HG03575 (cell line): Measurements from ENCODE around the gene GOLIM4.
A peak's percentile ranks its signal among the peaks of the same experiment; 100 is the strongest.

Source experiments
- ATAC-seq: cut with Tn5 transposase; IDR thresholded peaks from one replicate; pipeline ENCODE4 v1.9.1; 2021; ENCODE audit not compliant: unreplicated experiment, insufficient number of reproducible peaks, low FRiP score; ENCODE audit errors: extremely low read depth

GOLIM4 gene

DNA sequence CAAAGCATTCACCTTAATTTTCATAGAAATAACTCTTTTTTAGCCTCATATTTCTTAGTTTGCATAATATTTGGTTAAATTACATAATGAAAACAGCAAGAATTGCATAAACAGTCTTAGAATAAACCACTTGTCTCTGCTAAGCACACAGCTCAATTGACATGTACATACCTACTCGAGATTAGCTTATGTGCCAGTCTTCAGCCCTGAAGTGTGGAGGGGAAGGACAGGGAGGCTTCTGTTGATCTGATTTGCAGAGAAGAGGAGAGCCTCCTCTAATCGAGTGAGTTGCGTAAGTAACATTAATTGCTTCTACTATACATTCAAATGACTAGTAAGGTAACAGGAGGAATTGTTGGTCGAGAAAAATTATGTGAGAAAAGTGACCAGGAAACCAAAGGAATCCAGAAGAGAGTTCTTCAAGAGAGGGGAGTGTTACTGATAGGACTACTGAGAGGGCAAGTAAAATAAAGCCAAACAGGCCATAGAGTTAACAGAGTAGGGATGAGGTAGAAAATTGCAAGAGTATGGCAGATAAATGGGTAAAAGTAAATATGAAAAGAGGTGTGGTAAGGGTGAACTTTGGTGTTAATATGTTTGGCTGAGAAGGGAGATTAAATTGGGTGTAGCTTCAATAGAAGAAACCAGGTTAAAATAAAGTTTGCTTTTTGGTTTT, 7.1 kb upstream of the GOLIM4 start:
- ATAC-seq: no peak

DNA sequence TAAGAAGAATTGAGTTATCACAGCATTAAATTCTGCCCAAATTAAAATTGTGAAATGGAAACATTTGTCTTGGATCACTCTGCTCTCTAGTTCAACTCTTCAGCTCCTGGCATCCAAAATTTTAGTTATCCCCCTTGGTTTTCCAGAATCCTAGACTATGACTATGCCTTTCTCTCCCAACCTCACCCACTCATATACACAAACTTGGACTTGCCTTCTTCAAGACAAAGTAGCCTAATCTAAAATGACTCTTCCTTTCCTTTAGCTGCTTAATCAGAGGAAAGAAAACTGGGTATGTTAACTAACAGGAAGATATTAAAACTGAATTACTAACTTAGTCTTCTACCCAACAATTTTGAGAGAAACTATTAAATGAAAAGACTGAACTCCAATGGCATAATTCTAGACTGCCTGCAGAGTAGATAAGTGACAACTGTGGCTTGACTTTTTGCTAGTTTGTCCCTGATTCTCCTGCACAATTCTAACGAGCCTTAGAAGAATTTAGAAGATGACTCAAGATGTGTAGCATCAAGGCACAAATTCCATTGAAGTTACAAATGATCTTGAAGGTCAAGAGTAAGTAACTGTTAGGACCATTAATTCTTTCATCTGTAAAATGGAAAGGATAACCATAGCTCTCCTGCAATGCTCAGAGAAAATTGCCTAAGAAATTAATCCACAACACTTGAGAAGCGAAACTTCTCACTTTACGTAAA, 5.2 kb upstream of the GOLIM4 start:
- ATAC-seq: no peak

- no peak for ATAC-seq
Observed at GRCh38 chr3:168097381-168097780, 1.7 kb upstream of the GOLIM4 start.

DNA sequence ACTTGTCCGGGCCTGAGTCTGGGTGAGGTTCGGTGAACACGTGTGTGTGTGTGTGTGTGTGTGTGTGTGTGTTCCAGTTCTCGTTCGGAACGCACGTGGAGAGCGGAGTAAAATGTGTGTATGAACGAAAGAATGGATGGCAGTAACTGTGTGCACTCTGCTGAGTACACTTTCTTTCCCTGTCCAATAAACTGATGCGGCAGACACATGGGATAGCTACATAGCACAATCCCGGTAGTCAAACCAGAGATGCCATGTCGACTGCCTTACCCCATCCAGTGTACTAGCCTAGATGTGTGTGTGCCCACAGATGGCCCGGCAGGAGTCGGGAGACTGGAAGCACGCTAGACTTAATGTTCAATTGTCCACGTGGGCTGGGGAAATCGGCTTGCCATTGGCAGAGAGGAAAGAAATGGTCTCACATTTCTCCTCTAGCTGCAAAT, 507 bp upstream of the GOLIM4 start:
- ATAC-seq: peak; percentile 8

DNA sequence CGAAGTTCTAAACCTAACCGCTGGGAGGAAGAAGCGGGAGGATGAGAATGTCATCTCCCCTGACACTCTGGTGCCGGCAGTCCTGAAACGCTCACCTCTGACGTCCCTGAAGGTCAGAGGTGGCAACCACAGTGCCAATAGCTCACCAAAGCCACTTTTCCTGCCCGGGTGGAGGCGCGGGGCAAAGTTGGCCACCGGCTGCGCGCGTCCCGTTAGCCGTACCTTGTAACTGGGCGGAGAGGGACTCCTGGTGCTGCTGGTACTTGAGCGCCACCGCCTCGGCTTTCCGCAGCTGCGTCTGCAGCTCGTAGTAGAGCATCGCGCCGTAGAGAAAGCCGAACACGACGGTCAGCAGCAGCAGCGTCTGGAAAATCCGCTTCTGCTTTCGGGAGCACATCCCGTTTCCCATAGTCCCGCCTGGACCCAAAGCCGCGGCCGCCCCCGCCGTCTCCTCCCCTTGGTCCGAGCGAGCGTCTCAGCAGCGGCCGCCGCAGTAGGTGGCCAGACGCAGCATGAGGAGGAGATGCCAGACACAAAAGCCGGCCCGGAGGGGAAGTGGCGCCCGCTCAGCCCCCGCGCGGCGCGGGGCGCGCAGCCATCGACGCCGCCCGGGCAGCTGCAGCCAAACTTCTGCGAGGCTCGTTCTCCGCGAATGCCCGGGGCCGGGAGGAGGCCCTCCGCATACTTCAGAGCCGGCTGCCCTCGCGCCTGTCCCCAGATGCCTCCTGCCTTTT, 680 bp downstream of the GOLIM4 start:
- ATAC-seq: peak; percentile 6

GRCh38 chr3:168094580-168094876, 1.2 kb downstream of the GOLIM4 start:
- ATAC-seq: peak; percentile 27

DNA sequence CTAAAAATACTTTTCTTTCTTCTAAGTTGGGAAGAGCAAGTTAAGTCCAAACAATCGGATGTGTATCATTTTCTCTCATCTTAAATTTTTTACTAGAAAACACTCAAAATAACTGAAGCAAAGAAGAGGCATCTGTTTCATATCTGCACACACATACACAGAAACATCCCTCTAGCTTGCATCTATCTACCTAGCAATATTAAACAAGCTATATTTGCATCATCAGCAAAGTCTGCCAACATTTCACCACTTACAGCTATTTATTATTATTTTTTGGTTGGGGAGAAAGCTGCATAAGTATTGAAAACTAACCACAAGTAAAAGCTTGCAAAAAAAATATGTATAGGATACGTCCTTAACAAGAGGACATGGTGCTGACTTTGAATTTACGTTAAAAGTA, 1.9 kb downstream of the GOLIM4 start:
- no peak for ATAC-seq

GRCh38 chr3:168093229-168093628, 2.5 kb downstream of the GOLIM4 start:
- no peak for ATAC-seq

DNA sequence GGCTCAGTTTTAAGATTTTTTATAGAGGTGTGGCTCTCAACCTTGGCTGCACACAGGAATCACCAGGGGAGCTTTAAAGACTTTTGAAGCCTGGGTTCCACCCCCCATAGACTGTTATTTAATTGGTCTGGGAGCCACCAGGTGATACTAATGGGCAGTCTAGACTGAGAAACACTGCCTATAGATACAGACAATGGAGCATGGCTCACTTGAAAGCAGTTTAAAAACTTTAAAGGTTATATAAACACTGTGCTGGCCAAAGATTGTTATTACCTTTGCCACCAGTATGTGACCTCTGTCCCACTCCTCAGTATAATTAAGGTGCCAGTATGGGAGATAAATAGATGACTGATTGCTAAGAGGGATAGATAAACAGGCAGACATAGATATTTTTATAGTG, 3.8 kb downstream of the GOLIM4 start:
- no peak for ATAC-seq

DNA sequence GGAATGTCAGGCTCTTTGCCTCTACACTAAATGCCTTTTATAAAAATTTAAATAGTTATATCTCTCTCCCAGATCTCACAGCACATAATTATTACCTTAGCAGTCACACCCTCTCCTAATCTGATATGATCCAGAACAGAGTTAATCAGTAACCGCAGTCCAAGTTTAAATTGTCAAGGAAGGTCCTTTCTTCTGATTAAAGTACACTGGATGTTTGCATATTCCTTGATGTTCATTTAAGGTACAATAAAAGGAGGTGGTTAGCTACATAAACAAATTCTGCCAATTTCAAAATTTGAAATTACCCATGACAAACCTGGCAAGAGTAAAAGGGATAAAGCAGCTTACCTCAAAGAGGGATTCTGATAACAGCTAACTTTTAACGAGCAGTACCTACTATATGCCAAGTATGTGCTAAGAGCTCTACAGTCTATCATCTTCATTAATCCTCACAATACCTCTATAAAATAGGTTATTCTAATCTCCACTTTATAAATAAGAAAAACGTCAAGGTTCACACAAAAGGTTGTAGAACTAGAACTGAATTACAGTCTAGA, 4.3 kb downstream of the GOLIM4 start:
- no peak for ATAC-seq

DNA sequence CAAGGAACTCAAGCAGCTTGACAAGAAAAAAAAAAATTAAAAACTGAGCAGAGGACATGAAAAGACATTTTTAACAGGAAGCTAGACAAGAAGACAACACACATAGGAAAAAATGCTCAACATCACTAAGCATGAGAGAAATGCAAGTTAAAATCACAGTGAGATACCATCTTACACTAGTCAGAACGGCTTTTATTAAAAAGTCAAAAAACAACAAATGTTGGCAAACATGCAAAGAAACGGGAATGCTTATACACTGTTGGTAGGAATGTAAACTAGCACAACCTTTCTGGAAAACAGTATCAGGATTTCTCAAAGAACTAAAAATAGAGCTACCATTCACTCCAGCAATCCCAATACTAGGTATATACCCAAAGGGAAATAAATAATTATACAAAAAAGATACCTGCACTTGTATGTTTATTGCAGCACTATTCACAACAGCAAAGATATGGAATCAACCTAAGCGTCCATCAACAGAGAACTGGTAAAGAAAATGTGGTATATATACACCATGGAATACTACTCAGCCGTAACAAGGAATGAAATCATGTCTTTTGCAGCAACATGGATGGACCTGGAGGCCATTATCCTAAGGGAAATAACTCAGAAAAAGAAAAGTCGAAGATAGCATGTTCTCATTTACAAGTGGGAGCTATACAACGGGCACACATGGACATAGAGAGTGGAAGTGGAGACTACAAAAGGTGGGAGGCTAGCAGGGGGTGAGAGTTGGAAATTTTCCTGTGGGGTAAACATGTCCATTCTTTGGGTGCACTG, 5.2 kb downstream of the GOLIM4 start:
- no peak for ATAC-seq

GRCh38 chr3:168089179-168089771, 6.4 kb downstream of the GOLIM4 start:
- ATAC-seq: no peak

DNA sequence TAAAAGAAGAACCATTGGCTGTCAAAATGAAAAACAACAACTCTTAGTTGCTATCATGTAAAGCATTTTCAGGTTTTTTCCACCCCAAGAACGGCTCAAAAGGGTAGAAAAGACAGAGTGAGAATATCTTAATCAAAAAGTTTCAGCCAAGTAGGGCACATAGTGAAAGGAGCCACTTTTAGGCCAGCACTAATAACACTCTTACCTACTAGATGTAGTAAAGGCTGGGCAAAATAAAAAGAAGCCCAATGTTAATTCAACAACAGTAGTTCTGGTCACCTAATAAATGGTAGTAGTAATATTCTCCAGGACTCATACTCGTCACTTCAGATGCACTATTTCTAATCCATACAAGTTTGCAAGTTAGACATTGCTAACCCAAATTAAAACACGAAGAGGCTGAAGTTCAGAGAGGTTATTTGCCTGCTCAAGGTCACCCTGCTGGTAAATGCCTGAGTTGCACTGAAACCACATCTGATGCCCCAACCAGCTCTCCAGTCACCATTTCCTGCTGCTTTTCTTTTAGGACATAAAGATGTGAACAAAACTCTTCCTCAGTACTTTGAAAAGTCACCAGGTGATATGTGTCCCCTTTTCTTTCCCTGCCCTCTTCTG, 7.5 kb downstream of the GOLIM4 start:
- peak; percentile 53 for ATAC-seq

- no peak for ATAC-seq
Observed at GRCh38 chr3:168087539-168087938, 8.2 kb downstream of the GOLIM4 start.

GRCh38 chr3:168086541-168087260, 9.0 kb downstream of the GOLIM4 start:
- no peak for ATAC-seq

DNA sequence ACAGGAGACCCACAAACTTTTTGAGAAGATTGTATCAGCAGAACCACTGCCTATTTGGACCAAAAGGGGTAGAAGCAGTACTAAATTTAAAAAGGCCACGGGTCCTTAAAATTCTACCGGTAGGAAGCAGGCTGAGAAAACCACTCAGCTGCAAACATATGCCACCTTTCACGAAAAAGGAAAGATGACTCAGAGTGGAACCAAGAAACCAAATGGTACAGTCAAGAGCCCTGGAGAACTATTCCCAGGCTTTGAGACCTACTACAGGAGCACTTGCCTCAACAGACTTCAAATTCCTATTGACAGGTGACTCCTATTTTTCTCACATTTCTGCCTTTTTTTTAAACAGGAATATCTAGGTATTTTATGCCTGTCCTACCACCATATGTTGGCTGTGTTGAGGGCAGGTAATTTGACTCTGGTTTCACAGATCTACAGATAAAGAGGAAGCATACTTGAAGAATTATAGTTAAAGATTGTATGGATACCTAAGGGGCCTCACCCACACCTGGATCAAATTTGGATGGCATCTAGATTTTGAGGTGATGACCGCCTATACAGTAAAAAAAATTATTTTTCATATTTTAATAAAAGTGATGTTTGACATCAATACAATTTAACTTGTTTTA, 10.1 kb downstream of the GOLIM4 start:
- peak; percentile 31 for ATAC-seq

DNA sequence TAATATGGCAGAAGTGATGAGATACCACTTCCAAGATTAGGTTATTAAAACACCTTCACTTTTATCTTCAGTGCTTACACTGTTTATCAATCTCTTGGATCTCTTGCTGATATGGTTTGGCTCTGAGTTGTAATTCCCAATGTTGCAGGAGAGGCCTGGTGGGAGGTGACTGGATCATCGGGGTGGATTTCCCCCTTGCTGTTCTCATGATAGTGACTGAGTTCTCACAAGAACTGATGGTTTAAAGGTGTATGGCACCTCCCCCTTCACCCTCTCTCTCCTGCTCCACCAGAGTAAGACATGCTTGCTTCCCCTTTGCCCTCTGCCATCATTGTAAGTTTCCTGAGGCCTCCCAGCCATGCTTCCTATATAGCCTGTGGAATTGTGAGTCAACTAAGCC, 11.8 kb downstream of the GOLIM4 start:
- no peak for ATAC-seq
